IPS DF 6.9 (cell line): ENCODE measurements around the gene DOCK11.

ENCODE experiments used
- DNase-seq: peaks from one replicate; pipeline ENCODE4 v3.0.0-alpha.2; 2013; ENCODE audit warnings: low read depth, low spot score
- H3K27ac ChIP-seq: one replicate; pipeline ENCODE4 v1.5.1; 2013; ENCODE audit warnings: low read length, control low read depth
- H3K27me3 ChIP-seq: 2 replicates; pipeline ENCODE4 v1.6.1; 2013; ENCODE audit warnings: mild to moderate bottlenecking, low read length; ENCODE audit not compliant: control insufficient read depth, insufficient read depth
- H3K36me3 ChIP-seq: 2 replicates; pipeline ENCODE4 v1.6.1; 2013; ENCODE audit warnings: low read length; ENCODE audit not compliant: control insufficient read depth, insufficient read depth
- H3K4me1 ChIP-seq: 2 replicates; pipeline ENCODE4 v1.6.1; 2013; ENCODE audit warnings: low read length; ENCODE audit not compliant: control insufficient read depth, insufficient read depth
- H3K4me3 ChIP-seq: 2 replicates; pipeline ENCODE4 v1.5.1; 2013; ENCODE audit warnings: mild to moderate bottlenecking, low read length
- H3K9me3 ChIP-seq: 2 replicates; pipeline ENCODE4 v1.6.1; 2013; ENCODE audit warnings: low read length, inconsistent platforms; ENCODE audit not compliant: control insufficient read depth, insufficient read depth
- WGBS: extraction: QIAGEN DNeasy Blood & Tissue Kit; methylation state at CpG from one replicate; pipeline ENCODE4 v1.1.7; 2013; ENCODE audit warnings: mixed read lengths, missing lambda C conversion rate; ENCODE audit not compliant: insufficient read length, insufficient coverage; 5-methylcytosine and 5-hydroxymethylcytosine counted together

The DOCK11 gene

DNA sequence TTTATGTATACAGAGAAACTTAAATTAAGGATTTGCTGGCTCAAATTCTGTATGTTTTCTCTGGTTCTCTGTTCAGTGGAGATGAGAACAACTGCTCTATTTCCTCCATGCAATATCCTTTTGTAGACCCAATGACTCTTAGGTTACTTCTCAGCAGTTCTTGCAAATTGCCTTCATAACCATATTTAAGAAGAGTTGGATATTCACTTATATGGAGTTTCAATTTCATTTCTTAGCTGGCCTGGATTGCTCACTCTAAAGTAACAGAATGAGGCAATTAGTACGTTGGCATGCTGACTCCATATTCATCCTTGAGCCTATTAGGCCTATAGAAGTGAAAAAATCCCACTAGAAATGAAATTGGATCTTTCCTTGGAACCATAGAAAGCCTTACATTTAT is 93.6 kb downstream of the DOCK11 start:
- Histone ChIP-seq H3K4me3 (no peak overlapping the region), H3K4me1 (no peaks in the 10 kb centered on the region), H3K36me3 (no peaks in the 10 kb centered on the region), H3K27ac (no peak overlapping the region), H3K9me3 (no peaks in the 10 kb centered on the region), H3K27me3 (no peaks in the 10 kb centered on the region)
- DNase-seq: no peak
- no CpG with 5 or more reads among the region's 1 CpG for WGBS

- no CpG with 5 or more reads among the region's 3 CpGs for WGBS
- no peaks in the 10 kb centered on the region for H3K36me3 ChIP-seq
- H3K9me3 ChIP-seq: no peaks in the 10 kb centered on the region
- no peak overlapping the region for H3K27ac ChIP-seq
- no peaks in the 10 kb centered on the region for H3K27me3 ChIP-seq
- DNase-seq: no peak
- H3K4me1 ChIP-seq: no peaks in the 10 kb centered on the region
- H3K4me3 ChIP-seq: no peak overlapping the region
These were observed 97.8 kb downstream of the DOCK11 start for GRCh38 chrX:118593407-118593806.

- no peak overlapping the region for H3K27ac ChIP-seq
- H3K27me3 ChIP-seq: no peaks in the 10 kb centered on the region
- WGBS: no CpG with 5 or more reads among the region's 4 CpGs
- H3K4me3 ChIP-seq: no peak overlapping the region
- H3K36me3 ChIP-seq: no peaks in the 10 kb centered on the region
- no peaks in the 10 kb centered on the region for H3K9me3 ChIP-seq
- no peak for DNase-seq
- H3K4me1 ChIP-seq: no peaks in the 10 kb centered on the region
These were observed 99.2 kb downstream of the DOCK11 start for GRCh38 chrX:118594697-118595420.

DNA sequence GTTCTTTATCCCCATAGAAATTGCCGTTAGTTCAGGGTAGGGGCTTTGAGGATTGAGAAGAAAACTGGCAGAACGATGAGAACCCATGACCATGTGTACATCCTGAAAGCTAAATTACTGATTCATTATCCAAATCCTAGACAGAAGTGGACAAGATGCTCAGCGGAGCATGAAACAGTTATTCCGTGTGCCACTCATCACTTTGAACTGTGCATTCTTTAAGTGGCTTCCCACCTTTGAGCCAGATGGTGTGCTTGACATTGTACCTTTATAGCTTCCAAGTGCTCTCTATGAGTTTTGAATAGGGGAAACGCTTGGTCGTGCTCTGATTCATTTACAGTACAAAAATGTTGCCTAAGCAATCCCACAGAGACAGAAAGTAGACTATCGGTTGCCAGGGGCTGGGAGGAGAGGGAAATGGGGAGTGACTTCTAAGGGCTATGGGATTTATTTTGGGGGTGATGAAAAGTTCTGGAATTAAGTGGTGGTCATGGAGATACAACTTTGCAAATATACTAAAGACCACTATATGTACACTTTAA is 100.0 kb downstream of the DOCK11 start:
- Histone ChIP-seq H3K27ac (no peak overlapping the region), H3K4me3 (no peak overlapping the region), H3K9me3 (no peaks in the 10 kb centered on the region), H3K36me3 (no peaks in the 10 kb centered on the region), H3K27me3 (no peaks in the 10 kb centered on the region), H3K4me1 (no peaks in the 10 kb centered on the region)
- DNase-seq: no peak
- WGBS: no CpG with 5 or more reads among the region's 7 CpGs

- H3K27ac ChIP-seq: no peak overlapping the region
- H3K27me3 ChIP-seq: no peaks in the 10 kb centered on the region
- no peaks in the 10 kb centered on the region for H3K36me3 ChIP-seq
- no peaks in the 10 kb centered on the region for H3K9me3 ChIP-seq
- no peak for DNase-seq
- no peak overlapping the region for H3K4me3 ChIP-seq
- H3K4me1 ChIP-seq: no peaks in the 10 kb centered on the region
These were observed 100.8 kb downstream of the DOCK11 start for GRCh38 chrX:118596390-118596789.

DNA sequence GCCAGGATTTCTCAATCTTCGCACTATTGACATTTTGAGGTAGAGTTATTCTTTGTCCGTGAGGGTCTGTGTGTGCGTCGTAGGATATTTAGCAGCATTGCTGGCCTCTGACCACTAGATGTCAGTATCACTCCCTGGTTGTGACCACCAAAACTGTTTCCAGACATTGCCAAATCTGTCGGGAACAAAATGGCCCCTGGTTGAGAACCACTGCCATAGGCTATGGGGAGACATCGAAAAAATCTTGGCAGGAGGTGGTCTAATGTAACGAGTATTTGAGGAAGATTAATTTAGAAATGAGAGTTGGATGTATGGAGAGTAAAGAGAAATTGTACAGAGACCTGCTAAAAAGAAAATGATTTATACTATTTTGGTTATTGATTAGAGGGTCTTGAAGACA is 108.4 kb downstream of the DOCK11 start:
- WGBS: 100% methylated on average over 1 of the region's 7 CpGs
- peak; percentile 35 for DNase-seq
- Histone ChIP-seq H3K27me3 (no peaks in the 10 kb centered on the region), H3K27ac (no peak overlapping the region), H3K36me3 (no peaks in the 10 kb centered on the region), H3K4me1 (no peaks in the 10 kb centered on the region), H3K9me3 (no peaks in the 10 kb centered on the region), H3K4me3 (no peak overlapping the region)

DNA sequence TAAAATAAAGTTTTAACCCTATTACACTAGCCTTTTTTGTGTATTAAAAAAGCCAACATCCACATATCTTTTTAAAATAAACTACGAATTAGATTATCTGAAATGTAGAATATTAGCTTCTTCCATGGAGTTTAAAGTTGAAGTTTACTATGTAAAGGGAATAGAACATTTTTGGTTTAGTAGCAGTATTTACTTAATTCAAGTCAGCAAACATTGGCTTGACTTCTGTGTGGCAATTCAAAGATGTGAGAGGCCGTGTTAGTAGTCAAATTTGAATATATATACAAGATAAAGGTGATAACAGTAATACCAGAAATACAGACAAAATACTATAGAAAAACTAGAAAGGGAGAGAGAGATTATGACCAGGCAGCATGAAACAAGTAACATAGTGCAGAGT is 116.7 kb downstream of the DOCK11 start:
- no CpG with 5 or more reads among the region's 2 CpGs for WGBS

GRCh38 chrX:118614150-118614549 is 118.5 kb downstream of the DOCK11 start:
- Histone ChIP-seq H3K36me3 (no peaks in the 10 kb centered on the region), H3K27me3 (no peaks in the 10 kb centered on the region), H3K4me1 (no peaks in the 10 kb centered on the region), H3K4me3 (no peak overlapping the region), H3K9me3 (no peaks in the 10 kb centered on the region), H3K27ac (no peak overlapping the region)
- no CpG with 5 or more reads among the region's 1 CpG for WGBS
- no peak for DNase-seq

More for the DNA sequence above, 116.7 kb downstream of the DOCK11 start:
- H3K27ac ChIP-seq: no peak overlapping the region
- DNase-seq: no peak
- H3K9me3 ChIP-seq: no peaks in the 10 kb centered on the region
- no peaks in the 10 kb centered on the region for H3K4me1 ChIP-seq
- H3K36me3 ChIP-seq: no peaks in the 10 kb centered on the region
- no peaks in the 10 kb centered on the region for H3K27me3 ChIP-seq
- no peak overlapping the region for H3K4me3 ChIP-seq

DNA sequence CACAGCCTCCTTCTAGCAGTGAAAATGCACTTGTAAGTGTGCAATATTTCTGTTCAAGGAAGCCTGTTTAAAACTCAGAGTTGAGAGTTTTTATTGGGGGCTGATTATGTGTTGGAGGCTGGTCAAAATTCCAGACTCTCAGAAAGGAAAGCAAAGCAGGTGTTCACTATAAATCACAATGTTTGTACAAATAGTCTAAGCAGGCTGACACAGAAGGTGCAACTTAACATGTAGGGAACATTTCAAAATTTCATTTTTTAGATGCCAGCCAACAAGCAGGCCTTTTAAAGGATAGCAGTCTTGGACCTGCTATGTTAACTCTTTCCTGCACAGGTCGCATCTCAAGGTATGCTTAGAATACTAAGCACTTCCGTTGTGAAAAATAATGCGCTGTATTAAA is 119.5 kb downstream of the DOCK11 start:
- WGBS: no CpG with 5 or more reads among the region's 3 CpGs
- no peaks in the 10 kb centered on the region for H3K36me3 ChIP-seq
- no peak overlapping the region for H3K4me3 ChIP-seq
- no peak overlapping the region for H3K27ac ChIP-seq
- no peaks in the 10 kb centered on the region for H3K4me1 ChIP-seq
- no peaks in the 10 kb centered on the region for H3K9me3 ChIP-seq
- DNase-seq: no peak
- H3K27me3 ChIP-seq: no peaks in the 10 kb centered on the region

DNA sequence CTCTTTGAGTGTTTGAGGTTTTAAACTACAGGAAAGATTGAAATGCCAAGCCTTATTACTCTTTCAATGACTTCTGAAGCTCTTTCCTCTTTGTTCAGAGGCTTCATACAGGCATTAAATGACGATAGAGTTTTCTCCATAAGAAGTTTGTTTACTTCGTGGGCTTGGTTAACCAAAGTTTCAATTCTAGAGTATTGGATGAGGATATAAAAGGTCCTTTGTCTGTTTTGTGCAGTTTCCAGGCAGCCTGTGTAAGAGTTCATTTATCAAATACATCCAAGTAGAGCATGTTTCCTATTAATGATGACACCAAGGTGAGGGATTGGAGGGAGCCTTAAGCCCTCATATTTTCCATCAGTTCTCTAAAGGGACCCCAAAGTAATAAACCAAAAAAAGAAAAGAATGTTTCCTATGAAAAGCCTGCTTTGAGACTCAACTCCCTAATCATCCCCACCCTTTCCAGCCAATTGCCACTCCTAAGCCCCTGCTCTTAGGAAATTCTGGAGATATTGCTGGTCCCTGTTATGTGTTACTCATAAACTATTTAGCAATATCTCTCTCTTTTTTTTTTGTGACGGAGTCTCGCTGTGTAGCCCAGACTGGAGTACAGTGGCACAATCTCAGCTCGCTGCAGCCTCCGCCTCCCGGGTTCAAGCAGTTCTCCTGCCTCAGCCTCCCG is 125.6 kb downstream of the DOCK11 start:
- Histone ChIP-seq H3K27ac (no peak overlapping the region), H3K27me3 (no peaks in the 10 kb centered on the region), H3K4me3 (no peak overlapping the region), H3K36me3 (no peaks in the 10 kb centered on the region), H3K9me3 (no peaks in the 10 kb centered on the region), H3K4me1 (no peaks in the 10 kb centered on the region)
- no peak for DNase-seq
- no CpG with 5 or more reads among the region's 8 CpGs for WGBS

- H3K4me3 ChIP-seq: no peak overlapping the region
These were observed 127.4 kb downstream of the DOCK11 start for GRCh38 chrX:118623062-118623461.

More at GRCh38 chrX:118623062-118623461, 127.4 kb downstream of the DOCK11 start:
- no peaks in the 10 kb centered on the region for H3K9me3 ChIP-seq
- no peak overlapping the region for H3K27ac ChIP-seq
- WGBS: no CpG with 5 or more reads among the region's 3 CpGs
- H3K36me3 ChIP-seq: no peaks in the 10 kb centered on the region
- no peaks in the 10 kb centered on the region for H3K27me3 ChIP-seq
- DNase-seq: no peak
- no peaks in the 10 kb centered on the region for H3K4me1 ChIP-seq
